IPS-20b (cell line): ENCODE data around the gene PIH1D1.
"Not testable (repeated sequence)": the region's sequence is repeated elsewhere in the genome, so short reads cannot be mapped to it uniquely, and the experiment has no call there.

Experiments
- H3K27ac ChIP-seq: one replicate; pipeline ENCODE4 v1.5.1; 2013; ENCODE audit warnings: low read length
- H3K27me3 ChIP-seq: 2 replicates; pipeline ENCODE4 v1.6.1; 2013; ENCODE audit warnings: mild to moderate bottlenecking, low read length, inconsistent platforms; ENCODE audit not compliant: insufficient read depth
- H3K36me3 ChIP-seq: 2 replicates; pipeline ENCODE4 v1.6.1; 2013; ENCODE audit warnings: low read depth, mild to moderate bottlenecking, inconsistent platforms, low read length, moderate library complexity; ENCODE audit not compliant: insufficient read depth
- H3K4me1 ChIP-seq: 2 replicates; pipeline ENCODE4 v1.6.1; 2013; ENCODE audit warnings: mild to moderate bottlenecking, control low read depth, inconsistent platforms, low read length, moderate library complexity; ENCODE audit not compliant: insufficient read depth
- H3K4me3 ChIP-seq: 2 replicates; pipeline ENCODE4 v1.5.1; 2013; ENCODE audit warnings: mild to moderate bottlenecking, low read length, inconsistent platforms
- H3K9ac ChIP-seq: 2 replicates; pipeline ENCODE4 v1.6.1; 2013; ENCODE audit warnings: low read depth, mild to moderate bottlenecking, inconsistent platforms, low read length, moderate library complexity
- H3K9me3 ChIP-seq: 2 replicates; pipeline ENCODE4 v1.6.1; 2013; ENCODE audit warnings: mild to moderate bottlenecking, low read depth, low read length, inconsistent platforms; ENCODE audit not compliant: insufficient read depth

Gene PIH1D1

DNA sequence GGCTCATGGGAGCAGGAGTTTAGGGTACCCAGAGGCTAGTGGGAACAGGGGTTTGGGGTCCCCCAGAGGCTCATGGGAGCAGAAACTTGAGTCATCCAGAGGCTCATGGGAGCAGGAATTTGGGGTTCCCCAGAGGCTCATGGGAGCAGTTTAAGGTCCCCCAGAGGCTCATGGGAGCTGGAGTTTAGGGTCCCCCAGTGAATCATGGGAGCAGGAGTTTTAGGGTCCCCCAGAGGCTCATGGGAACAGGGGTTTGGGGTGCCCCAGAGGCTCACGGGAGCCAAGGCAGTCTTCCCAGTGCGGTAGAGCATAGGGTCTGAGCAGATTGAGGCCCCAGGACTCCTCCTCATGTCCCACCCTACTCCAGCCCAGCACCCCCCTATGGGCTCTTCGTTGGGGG is 13.8 kb upstream of the PIH1D1 start:
- Histone ChIP-seq H3K27ac (no peak overlapping the region), H3K27me3 (no peaks in the 10 kb centered on the region), H3K4me1 (no peaks in the 10 kb centered on the region; the same call in 1 of the 2 replicates), H3K36me3 (peaks cover 24% of the 10 kb centered on the region; the same call in 1 of the 2 replicates), H3K9ac (no peak overlapping the region), H3K9me3 (no peaks in the 10 kb centered on the region), H3K4me3 (no peak overlapping the region)

DNA sequence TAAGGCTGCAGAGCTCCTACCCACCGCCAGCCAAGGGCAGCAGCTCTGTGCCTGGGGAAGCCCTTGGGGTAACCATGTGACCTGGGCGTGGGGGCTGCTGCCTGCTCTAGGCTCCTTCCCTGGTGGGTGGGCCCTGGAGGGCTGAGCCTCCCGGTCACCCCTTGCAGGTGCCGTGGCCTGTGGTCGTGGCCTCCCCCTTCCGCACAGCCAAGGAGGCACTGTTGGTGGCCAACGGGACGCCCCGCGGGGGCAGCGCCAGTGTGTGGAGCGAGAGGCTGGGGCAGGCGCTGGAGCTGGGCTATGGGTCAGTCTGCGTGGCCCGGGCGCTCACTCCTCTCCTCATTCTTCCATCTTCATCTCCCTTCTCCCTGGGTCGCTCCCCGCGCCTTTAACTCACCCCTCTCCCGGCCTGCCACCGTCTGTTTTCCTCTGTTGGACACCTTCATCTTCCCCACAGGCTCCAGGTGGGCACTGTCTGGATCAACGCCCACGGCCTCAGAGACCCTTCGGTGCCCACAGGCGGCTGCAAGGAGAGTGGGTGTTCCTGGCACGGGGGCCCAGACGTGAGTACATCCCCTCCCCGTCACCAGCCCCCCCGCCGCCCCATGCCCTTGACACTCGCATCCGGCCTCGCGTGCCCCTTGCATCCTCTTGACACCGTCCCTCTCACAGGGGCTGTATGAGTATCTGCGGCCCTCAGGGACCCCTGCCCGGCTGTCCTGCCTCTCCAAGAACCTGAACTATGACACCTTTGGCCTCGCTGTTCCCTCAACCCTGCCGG is 12.5 kb upstream of the PIH1D1 start:
- Histone ChIP-seq H3K9ac (no peak overlapping the region), H3K36me3 (peaks cover 27% of the 10 kb centered on the region; the same call in 1 of the 2 replicates), H3K27me3 (no peaks in the 10 kb centered on the region), H3K27ac (no peak overlapping the region), H3K9me3 (no peaks in the 10 kb centered on the region), H3K4me1 (no peaks in the 10 kb centered on the region; the same call in 1 of the 2 replicates), H3K4me3 (no peak overlapping the region)

DNA sequence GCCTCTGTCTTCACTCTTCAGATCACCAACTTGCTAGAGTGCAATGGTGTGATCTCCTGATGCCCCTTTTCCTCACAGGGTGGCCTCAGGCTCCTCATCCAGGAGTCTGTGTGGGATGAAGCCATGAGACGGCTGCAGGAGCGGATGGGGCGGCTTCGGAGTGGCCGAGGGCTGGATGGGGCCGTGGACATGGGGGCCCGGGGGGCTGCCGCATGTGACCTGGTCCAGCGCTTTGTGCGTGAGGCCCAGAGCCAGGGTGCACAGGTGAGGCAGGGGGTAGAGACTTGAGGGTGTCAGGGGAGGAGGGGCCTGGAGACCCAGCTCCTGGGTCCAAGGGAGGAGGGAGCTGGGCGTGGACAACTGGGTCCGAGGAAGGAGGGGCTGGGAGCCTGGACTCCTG is 10.9 kb upstream of the PIH1D1 start:
- no peak overlapping the region for H3K27ac ChIP-seq
- no peaks in the 10 kb centered on the region for H3K4me1 ChIP-seq
- no peaks in the 10 kb centered on the region for H3K27me3 ChIP-seq
- H3K9me3 ChIP-seq = no peaks in the 10 kb centered on the region
- H3K4me3 ChIP-seq = no peak overlapping the region
- no peak overlapping the region for H3K9ac ChIP-seq
- peaks cover 30% of the 10 kb centered on the region; the same call in 1 of the 2 replicates for H3K36me3 ChIP-seq

DNA sequence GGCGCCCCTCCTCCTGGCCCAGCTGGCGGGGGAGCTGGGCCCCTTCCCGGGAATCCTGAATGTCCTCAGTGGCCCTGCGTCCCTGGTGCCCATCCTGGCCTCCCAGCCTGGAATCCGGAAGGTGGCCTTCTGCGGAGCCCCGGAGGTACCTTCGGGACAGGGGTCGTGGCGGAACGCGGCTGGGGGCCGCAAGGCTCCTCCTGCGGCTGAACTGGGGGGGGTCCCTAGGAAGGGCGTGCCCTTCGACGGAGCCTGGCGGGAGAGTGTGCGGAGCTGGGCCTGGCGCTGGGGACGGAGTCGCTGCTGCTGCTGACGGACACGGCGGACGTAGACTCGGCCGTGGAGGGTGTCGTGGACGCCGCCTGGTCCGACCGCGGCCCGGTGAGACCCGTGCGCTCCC is 10.0 kb upstream of the PIH1D1 start:
- no peak overlapping the region for H3K9ac ChIP-seq
- no peaks in the 10 kb centered on the region for H3K27me3 ChIP-seq
- H3K27ac ChIP-seq = no peak overlapping the region
- no peak overlapping the region for H3K4me3 ChIP-seq
- H3K36me3 ChIP-seq = peaks cover 30% of the 10 kb centered on the region; the same call in 1 of the 2 replicates
- H3K4me1 ChIP-seq = no peaks in the 10 kb centered on the region
- no peaks in the 10 kb centered on the region for H3K9me3 ChIP-seq

GRCh38 chr19:49461130-49461529 is 9.5 kb upstream of the PIH1D1 start:
- not testable (repeated sequence) for H3K4me1 ChIP-seq, H3K9me3 ChIP-seq, H3K9ac ChIP-seq, H3K27ac ChIP-seq, H3K4me3 ChIP-seq, H3K27me3 ChIP-seq
- peaks cover 34% of the 10 kb centered on the region for H3K36me3 ChIP-seq

DNA sequence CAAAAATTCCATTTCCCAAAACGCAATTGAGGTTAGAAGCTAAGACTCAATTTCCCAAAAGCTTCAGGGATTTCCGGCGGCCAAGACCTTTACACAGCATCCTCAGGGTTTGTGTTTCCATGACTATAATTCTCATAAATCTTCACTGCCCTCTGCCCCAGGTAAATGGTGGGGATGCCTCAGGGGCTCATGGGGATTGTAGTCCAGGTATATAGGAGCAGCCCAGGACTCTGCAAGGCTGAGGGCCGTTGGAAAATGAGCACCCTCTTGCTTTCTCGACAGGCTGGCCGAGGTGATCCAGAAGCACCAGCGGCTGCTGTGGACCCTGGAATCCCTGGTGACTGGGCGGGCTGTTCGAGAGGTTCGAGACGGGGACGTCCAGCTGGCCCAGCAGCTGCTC is 7.8 kb upstream of the PIH1D1 start:
- Histone ChIP-seq H3K36me3 (peaks cover 24% of the 10 kb centered on the region), H3K9ac (no peak overlapping the region), H3K4me3 (no peak overlapping the region), H3K27ac (no peak overlapping the region), H3K27me3 (no peaks in the 10 kb centered on the region), H3K9me3 (no peaks in the 10 kb centered on the region), H3K4me1 (no peaks in the 10 kb centered on the region)

DNA sequence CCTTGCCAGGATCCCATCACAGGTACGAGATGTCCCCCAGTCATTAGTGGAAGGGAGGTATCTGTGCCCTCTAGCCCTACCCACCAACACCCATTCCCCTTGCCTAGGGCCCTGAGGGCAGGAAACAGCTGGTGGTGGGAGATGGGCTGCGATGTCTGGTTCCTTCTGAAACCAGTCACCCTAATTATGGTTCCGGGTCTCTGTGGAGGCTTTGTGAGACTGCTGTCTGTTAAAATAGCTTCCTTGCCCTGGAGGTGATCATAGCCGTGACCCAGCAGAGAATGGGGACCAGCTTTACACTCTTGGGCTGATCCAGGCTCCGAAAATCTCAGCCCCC is 6.9 kb upstream of the PIH1D1 start:
- Histone ChIP-seq H3K9me3 (no peaks in the 10 kb centered on the region), H3K27ac (no peak overlapping the region), H3K9ac (no peak overlapping the region), H3K36me3 (peaks cover 22% of the 10 kb centered on the region), H3K4me3 (no peak overlapping the region), H3K27me3 (no peaks in the 10 kb centered on the region), H3K4me1 (no peaks in the 10 kb centered on the region)

GRCh38 chr19:49456326-49456725 is 4.7 kb upstream of the PIH1D1 start:
- Histone ChIP-seq H3K27ac (no peak overlapping the region), H3K9ac (no peak overlapping the region), H3K4me3 (no peak overlapping the region), H3K27me3 (no peaks in the 10 kb centered on the region), H3K4me1 (no peaks in the 10 kb centered on the region), H3K9me3 (no peaks in the 10 kb centered on the region), H3K36me3 (peaks cover 22% of the 10 kb centered on the region)

DNA sequence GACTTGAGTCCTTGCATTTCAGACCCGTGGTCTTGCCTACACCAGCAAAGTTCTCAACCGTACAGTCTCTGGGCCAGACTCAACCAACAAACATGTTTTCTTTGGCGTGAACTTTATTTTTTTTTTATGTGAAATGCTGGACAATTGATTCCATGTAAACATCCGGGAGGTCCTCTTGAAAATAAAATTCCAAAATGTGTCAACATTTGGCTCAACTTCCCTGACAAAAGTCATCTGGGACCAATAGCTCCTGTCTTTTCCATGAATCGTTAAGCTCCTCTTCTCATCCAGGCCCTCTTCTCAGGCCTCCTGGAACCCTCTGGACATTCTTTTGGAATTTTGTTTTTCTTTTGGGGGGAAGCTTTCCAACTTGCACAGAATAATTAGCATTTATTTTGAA is 4.2 kb upstream of the PIH1D1 start:
- Histone ChIP-seq H3K36me3 (peaks cover 22% of the 10 kb centered on the region), H3K4me1 (no peaks in the 10 kb centered on the region), H3K27me3 (no peaks in the 10 kb centered on the region), H3K9me3 (no peaks in the 10 kb centered on the region), H3K4me3 (no peak overlapping the region), H3K27ac (no peak overlapping the region), H3K9ac (no peak overlapping the region)

- peak overlapping the region; percentile 100 for H3K9ac ChIP-seq
- H3K36me3 ChIP-seq = peaks cover 26% of the 10 kb centered on the region
- H3K9me3 ChIP-seq = no peaks in the 10 kb centered on the region
- peak overlapping the region; percentile 100 for H3K27ac ChIP-seq
- H3K4me3 ChIP-seq = peak overlapping the region; percentile 99
- H3K4me1 ChIP-seq = no peaks in the 10 kb centered on the region
- no peaks in the 10 kb centered on the region for H3K27me3 ChIP-seq
Observed at GRCh38 chr19:49453757-49454240, 2.2 kb upstream of the PIH1D1 start.

GRCh38 chr19:49453013-49453756 is 1.6 kb upstream of the PIH1D1 start, which contains the start of gene ALDH16A1:
ALDH16A1 (plus strand) TSS chr19:49453225; CDS start chr19:49453332, 107 bp downstream.
- Histone ChIP-seq H3K27me3 (no peaks in the 10 kb centered on the region), H3K9ac (peak within 1 kb of the TSS; percentile 100), H3K4me1 (no peaks in the 10 kb centered on the region), H3K4me3 (peak within 1 kb of the TSS; percentile 99), H3K9me3 (no peaks in the 10 kb centered on the region), H3K36me3 (peaks cover 32% of the 10 kb centered on the region), H3K27ac (peak within 1 kb of the TSS; percentile 100)

- Histone ChIP-seq H3K36me3 (peaks cover 40% of the 10 kb centered on the region), H3K4me1 (no peaks in the 10 kb centered on the region), H3K27me3 (no peaks in the 10 kb centered on the region), H3K9me3 (no peaks in the 10 kb centered on the region), H3K9ac (peak overlapping the region; percentile 95; the same call in 1 of the 2 replicates), H3K4me3 (peak overlapping the region; percentile 80), H3K27ac (no peak overlapping the region)
Observed at GRCh38 chr19:49450405-49450804, 1.2 kb downstream of the PIH1D1 start.
